HL-60 (cell line): ENCODE results near the gene CIROP.

ENCODE experiments used
- DNase-seq, 2 experiments: peaks; one replicate each; pipeline ENCODE4 v3.0.0-alpha.2; 2010 to 2020; ENCODE audit warnings: low read depth in 1 of 2, low spot score in 1 of 2
- H3K27ac ChIP-seq: fragments of 250-450 bp; sonication (Bioruptor Pico); replicated peaks from 2 replicates; pipeline ENCODE4 v1.5.1; 2020; ENCODE audit warnings: mild to moderate bottlenecking, moderate library complexity
- H3K27me3 ChIP-seq: fragments of 250-450 bp; sonication (Bioruptor Pico); 2 replicates; pipeline ENCODE4 v1.5.1; 2021; ENCODE audit warnings: mild to moderate bottlenecking, moderate library complexity; ENCODE audit not compliant: insufficient read depth, poor library complexity, severe bottlenecking
- H3K4me3 ChIP-seq: replicated peaks from 2 replicates; pipeline ENCODE4 v1.5.1; 2011; ENCODE audit warnings: mild to moderate bottlenecking, control low read depth, low read length; ENCODE audit not compliant: insufficient read depth
- GABPA ChIP-seq: IDR thresholded peaks from 2 replicates; pipeline ENCODE4 v1.6.1; 2012; ENCODE audit warnings: low read depth
- POLR2AphosphoS5 ChIP-seq: IDR thresholded peaks from 2 replicates; pipeline ENCODE4 v1.6.1; 2012; ENCODE audit warnings: low read depth
- SPI1 ChIP-seq: IDR thresholded peaks from 2 replicates; pipeline ENCODE4 v1.6.1; 2012; ENCODE audit warnings: low read depth, mild to moderate bottlenecking, borderline replicate concordance
- TF ChIP-seq, protein P1 (sequence below): IDR thresholded peaks from 2 replicates; pipeline ENCODE4 v1.6.1; 2012; ENCODE audit warnings: low read depth; ENCODE audit not compliant: insufficient replicate concordance
- TF ChIP-seq, protein P2 (sequence below): IDR thresholded peaks from one replicate; pipeline ENCODE4 v1.5.1; 2011; ENCODE audit warnings: low read length, control low read depth, inconsistent platforms; ENCODE audit not compliant: insufficient read depth

CIROP gene

DNA sequence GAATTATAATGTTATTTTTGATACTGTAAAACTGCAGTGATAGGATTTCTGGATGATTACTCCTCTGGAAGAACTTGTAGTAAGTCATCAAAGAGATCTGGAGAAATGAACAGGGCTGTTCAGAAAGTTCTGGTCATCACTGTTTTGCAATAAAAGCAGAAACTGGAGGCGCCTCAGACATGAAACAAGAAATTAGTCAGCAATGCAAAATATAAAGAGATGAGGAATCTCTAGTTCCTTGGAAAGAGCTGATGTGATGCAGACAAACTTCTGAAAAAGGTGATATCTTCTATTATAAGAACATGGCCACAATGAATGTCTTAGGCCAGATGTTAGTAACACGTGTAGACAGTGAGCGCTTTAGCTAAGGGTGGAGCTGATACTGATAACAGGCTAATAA is 19.3 kb downstream of the CIROP start:
- DNase-seq = no peak
- H3K27me3 ChIP-seq = no peaks in the 10 kb centered on the region
- TF ChIP-seq, protein P1, sequence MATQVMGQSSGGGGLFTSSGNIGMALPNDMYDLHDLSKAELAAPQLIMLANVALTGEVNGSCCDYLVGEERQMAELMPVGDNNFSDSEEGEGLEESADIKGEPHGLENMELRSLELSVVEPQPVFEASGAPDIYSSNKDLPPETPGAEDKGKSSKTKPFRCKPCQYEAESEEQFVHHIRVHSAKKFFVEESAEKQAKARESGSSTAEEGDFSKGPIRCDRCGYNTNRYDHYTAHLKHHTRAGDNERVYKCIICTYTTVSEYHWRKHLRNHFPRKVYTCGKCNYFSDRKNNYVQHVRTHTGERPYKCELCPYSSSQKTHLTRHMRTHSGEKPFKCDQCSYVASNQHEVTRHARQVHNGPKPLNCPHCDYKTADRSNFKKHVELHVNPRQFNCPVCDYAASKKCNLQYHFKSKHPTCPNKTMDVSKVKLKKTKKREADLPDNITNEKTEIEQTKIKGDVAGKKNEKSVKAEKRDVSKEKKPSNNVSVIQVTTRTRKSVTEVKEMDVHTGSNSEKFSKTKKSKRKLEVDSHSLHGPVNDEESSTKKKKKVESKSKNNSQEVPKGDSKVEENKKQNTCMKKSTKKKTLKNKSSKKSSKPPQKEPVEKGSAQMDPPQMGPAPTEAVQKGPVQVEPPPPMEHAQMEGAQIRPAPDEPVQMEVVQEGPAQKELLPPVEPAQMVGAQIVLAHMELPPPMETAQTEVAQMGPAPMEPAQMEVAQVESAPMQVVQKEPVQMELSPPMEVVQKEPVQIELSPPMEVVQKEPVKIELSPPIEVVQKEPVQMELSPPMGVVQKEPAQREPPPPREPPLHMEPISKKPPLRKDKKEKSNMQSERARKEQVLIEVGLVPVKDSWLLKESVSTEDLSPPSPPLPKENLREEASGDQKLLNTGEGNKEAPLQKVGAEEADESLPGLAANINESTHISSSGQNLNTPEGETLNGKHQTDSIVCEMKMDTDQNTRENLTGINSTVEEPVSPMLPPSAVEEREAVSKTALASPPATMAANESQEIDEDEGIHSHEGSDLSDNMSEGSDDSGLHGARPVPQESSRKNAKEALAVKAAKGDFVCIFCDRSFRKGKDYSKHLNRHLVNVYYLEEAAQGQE = no peak
- TF ChIP-seq SPI1 (no peak), POLR2AphosphoS5 (no peak), GABPA (no peak)
- TF ChIP-seq, protein P2, sequence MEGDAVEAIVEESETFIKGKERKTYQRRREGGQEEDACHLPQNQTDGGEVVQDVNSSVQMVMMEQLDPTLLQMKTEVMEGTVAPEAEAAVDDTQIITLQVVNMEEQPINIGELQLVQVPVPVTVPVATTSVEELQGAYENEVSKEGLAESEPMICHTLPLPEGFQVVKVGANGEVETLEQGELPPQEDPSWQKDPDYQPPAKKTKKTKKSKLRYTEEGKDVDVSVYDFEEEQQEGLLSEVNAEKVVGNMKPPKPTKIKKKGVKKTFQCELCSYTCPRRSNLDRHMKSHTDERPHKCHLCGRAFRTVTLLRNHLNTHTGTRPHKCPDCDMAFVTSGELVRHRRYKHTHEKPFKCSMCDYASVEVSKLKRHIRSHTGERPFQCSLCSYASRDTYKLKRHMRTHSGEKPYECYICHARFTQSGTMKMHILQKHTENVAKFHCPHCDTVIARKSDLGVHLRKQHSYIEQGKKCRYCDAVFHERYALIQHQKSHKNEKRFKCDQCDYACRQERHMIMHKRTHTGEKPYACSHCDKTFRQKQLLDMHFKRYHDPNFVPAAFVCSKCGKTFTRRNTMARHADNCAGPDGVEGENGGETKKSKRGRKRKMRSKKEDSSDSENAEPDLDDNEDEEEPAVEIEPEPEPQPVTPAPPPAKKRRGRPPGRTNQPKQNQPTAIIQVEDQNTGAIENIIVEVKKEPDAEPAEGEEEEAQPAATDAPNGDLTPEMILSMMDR = no peak
- H3K4me3 ChIP-seq = no peak overlapping the region
- no peak overlapping the region for H3K27ac ChIP-seq

DNA sequence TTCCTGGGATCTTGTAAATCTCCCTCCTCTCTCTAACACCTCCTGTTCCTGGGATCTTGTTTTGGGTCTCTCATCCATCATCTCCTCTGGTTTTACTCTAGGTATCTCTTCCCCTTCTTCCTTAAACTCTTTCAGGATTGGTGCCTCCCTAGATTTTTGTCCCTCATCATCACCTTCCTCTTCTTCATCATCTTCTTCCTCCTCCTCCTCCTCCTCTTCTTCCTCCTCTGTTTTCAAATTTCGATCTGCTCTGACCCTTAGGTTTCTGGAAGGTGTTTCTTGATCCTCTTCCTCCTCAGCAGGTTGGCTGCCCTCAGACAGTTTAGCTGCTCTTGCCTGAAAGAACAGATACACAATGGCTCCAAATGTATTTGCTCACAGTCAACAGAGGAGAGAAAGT is 24.3 kb downstream of the CIROP start:
- Histone ChIP-seq H3K27me3 (no peaks in the 10 kb centered on the region), H3K4me3 (no peak overlapping the region), H3K27ac (no peak overlapping the region)
- TF ChIP-seq, protein P1 = no peak
- TF ChIP-seq SPI1 = no peak
- TF ChIP-seq POLR2AphosphoS5 = no peak
- TF ChIP-seq, protein P2 = no peak
- TF ChIP-seq GABPA = no peak
- no peak for DNase-seq

DNA sequence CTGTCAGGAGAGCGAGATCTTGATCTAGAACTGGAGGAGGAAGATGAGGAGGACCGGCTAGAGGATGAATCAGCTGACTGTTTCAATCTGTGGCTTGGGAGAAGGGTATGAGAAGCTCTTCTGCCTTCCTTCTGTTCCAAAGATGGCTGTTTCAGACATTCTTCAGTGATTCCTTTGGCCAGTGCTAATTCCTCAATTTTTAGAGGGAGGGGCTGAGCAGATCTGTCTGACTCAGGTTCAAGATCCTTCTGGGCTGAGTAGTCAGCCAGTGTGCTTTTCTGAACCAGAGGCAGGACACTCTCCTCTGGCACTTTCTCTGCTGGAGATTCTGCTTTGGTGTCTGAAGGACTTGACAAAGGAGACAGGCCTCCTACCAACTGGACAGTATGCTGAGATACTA is 25.1 kb downstream of the CIROP start:
- no peak overlapping the region for H3K27ac ChIP-seq
- no peak overlapping the region for H3K4me3 ChIP-seq
- H3K27me3 ChIP-seq = no peaks in the 10 kb centered on the region
- TF ChIP-seq, protein P2 = no peak
- no peak for TF ChIP-seq GABPA
- TF ChIP-seq POLR2AphosphoS5 = no peak
- TF ChIP-seq, protein P1 = no peak
- no peak for TF ChIP-seq SPI1
- DNase-seq = no peak
